Loucy (cell line): Measurements from ENCODE around the gene PCDHGA1.
A peak's percentile ranks its signal among the peaks of the same experiment; 100 is the strongest.

Experiments
- H2AFZ ChIP-seq: fragments of 200-600 bp; sonication (generic); 2 replicates; pipeline ENCODE4 v1.6.0; 2016; ENCODE audit warnings: antibody characterized with exemption, mild to moderate bottlenecking, low read length, moderate library complexity
- H3F3A ChIP-seq: fragments of 200-600 bp; 2 replicates; pipeline ENCODE4 v1.6.0; 2016; ENCODE audit warnings: antibody characterized with exemption, low read depth, mild to moderate bottlenecking
- H3K27me3 ChIP-seq: fragments of 200-600 bp; sonication (generic); 2 replicates; pipeline ENCODE4 v1.6.1; 2014; ENCODE audit warnings: low read length, mild to moderate bottlenecking; ENCODE audit not compliant: insufficient read depth, poor library complexity, severe bottlenecking
- H3K36me3 ChIP-seq: fragments of 200-600 bp; sonication (generic); 2 replicates; pipeline ENCODE4 v1.6.1; 2016; ENCODE audit warnings: low read length; ENCODE audit not compliant: insufficient read depth
- H3K4me1 ChIP-seq: fragments of 200-600 bp; sonication (generic); 2 replicates; pipeline ENCODE4 v1.5.1; 2014; ENCODE audit warnings: low read length, mild to moderate bottlenecking; ENCODE audit not compliant: insufficient read depth, poor library complexity, severe bottlenecking
- H3K4me2 ChIP-seq: fragments of 200-600 bp; sonication (generic); 2 replicates; pipeline ENCODE4 v1.6.0; 2014; ENCODE audit warnings: antibody characterized with exemption, low read length, low read depth, mild to moderate bottlenecking; ENCODE audit not compliant: poor library complexity, severe bottlenecking
- H3K4me3 ChIP-seq: fragments of 200-600 bp; sonication (generic); 2 replicates; pipeline ENCODE4 v1.5.1; 2014; ENCODE audit warnings: low read length, mild to moderate bottlenecking, mixed read lengths; ENCODE audit not compliant: poor library complexity, severe bottlenecking
- H3K79me2 ChIP-seq: fragments of 200-600 bp; sonication (generic); 2 replicates; pipeline ENCODE4 v1.6.1; 2014; ENCODE audit warnings: low read length; ENCODE audit not compliant: insufficient read depth
- H3K9ac ChIP-seq: fragments of 200-600 bp; sonication (generic); 2 replicates; pipeline ENCODE4 v1.6.0; 2014; ENCODE audit warnings: mild to moderate bottlenecking, low read depth, low read length, moderate library complexity; ENCODE audit not compliant: poor library complexity, severe bottlenecking
- H3K9me2 ChIP-seq: fragments of 200-600 bp; sonication (generic); replicated peaks from 2 replicates; pipeline ENCODE4 v1.6.1; 2016; ENCODE audit warnings: low read depth, low read length, mixed read lengths
- H3K9me3 ChIP-seq: fragments of 200-600 bp; sonication (generic); 2 replicates; pipeline ENCODE4 v1.6.1; 2014; ENCODE audit warnings: mild to moderate bottlenecking, antibody characterized with exemption, low read length, low read depth; ENCODE audit not compliant: insufficient read depth
- H4K20me1 ChIP-seq: fragments of 200-600 bp; sonication (generic); 2 replicates; pipeline ENCODE4 v1.6.0; 2014; ENCODE audit warnings: antibody characterized with exemption, low read length, mild to moderate bottlenecking; ENCODE audit not compliant: insufficient read depth, poor library complexity, severe bottlenecking
- EZH2phosphoT487 ChIP-seq: fragments of 200-600 bp; IDR thresholded peaks from 2 replicates; pipeline ENCODE4 v1.6.1; 2018; ENCODE audit warnings: antibody characterized with exemption, mild to moderate bottlenecking, moderate library complexity, borderline replicate concordance
- TF ChIP-seq, protein P1 (sequence below): fragments of 200-600 bp; sonication (generic); conservative IDR thresholded peaks from 2 replicates; pipeline ENCODE4 v1.5.1; 2014; ENCODE audit warnings: mild to moderate bottlenecking, antibody characterized with exemption, low read length

Gene PCDHGA1

DNA sequence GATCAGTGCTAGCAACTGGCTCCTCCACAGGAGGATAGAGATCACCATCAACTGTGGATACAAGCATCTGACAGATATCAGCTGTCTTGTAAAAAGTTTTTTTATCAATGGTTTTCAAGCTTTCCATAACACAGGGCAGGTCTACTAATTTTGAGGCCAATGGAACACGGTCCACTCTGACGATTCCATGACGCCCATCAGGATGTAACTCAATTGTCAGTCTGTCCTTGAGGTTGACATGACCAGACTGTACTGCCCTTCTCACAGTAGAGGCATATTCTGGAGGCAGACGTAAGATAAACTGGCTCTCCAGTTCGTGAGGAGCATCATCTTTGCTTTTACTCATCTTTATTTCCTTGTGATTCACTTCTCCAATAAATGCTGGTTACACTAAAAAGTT, 10.6 kb upstream of the PCDHGA1 start:
- TF ChIP-seq EZH2phosphoT487 = no peak
- TF ChIP-seq, protein P1, sequence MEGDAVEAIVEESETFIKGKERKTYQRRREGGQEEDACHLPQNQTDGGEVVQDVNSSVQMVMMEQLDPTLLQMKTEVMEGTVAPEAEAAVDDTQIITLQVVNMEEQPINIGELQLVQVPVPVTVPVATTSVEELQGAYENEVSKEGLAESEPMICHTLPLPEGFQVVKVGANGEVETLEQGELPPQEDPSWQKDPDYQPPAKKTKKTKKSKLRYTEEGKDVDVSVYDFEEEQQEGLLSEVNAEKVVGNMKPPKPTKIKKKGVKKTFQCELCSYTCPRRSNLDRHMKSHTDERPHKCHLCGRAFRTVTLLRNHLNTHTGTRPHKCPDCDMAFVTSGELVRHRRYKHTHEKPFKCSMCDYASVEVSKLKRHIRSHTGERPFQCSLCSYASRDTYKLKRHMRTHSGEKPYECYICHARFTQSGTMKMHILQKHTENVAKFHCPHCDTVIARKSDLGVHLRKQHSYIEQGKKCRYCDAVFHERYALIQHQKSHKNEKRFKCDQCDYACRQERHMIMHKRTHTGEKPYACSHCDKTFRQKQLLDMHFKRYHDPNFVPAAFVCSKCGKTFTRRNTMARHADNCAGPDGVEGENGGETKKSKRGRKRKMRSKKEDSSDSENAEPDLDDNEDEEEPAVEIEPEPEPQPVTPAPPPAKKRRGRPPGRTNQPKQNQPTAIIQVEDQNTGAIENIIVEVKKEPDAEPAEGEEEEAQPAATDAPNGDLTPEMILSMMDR = no peak
- no peaks in the 10 kb centered on the region for H3K9me2 ChIP-seq
- H3K36me3 ChIP-seq = no peaks in the 10 kb centered on the region
- peak overlapping the region; percentile 79 for H3K4me3 ChIP-seq
- H2AFZ ChIP-seq = no peak overlapping the region
- peak overlapping the region; percentile 39 for H3K4me2 ChIP-seq
- no peaks in the 10 kb centered on the region for H3K27me3 ChIP-seq
- no peaks in the 10 kb centered on the region for H4K20me1 ChIP-seq
- H3K9ac ChIP-seq = no peak overlapping the region
- H3K9me3 ChIP-seq = peaks cover 20% of the 10 kb centered on the region; the same call in 1 of the 2 replicates
- H3K79me2 ChIP-seq = peaks cover 13% of the 10 kb centered on the region
- H3K4me1 ChIP-seq = no peaks in the 10 kb centered on the region
- no peaks in the 10 kb centered on the region for H3F3A ChIP-seq

DNA sequence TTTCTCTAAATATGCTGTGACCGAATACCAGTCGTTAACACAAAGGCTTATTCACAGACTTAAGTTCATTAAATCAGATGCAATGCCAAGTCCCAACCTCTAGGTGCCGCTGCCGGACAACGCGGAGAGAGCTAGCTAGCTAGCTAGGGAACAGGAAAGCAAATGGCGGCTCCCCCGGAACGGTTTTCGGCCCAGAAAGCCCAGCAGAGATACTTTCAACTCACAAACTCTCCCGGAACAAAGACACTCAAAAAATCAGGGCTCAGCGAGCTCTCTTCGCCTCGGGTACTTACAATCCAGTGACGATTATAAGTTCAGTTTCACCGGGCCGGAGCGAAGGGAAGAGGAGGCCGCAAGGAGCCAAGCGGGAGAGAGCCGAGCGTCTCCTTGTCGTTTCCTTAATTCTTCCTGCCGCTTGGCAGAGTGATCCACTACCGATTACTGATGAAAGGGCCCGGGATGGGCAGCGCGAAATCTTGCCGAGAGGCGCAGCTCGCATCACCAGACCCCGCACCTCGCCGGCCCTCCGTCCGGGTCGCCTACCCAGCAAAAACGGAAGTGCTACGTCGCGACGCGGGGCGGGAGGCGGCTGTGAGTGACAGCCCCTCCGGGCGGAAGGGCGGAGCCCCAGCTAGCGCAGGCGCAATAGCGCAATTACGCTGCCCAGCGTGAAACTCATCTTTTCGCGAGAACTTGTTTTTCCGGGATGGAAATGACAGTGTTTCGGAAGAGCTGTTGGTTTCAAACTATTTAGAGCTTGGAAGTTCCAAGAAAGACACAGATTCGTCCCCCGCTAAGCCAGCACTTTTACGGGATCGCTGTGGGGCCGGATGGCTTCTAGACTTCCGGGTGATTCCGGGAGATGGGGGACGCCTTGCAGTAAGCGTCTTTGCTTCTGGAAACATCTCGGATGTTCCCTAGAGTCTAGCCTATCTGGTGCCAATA, 9.8 kb upstream of the PCDHGA1 start, which contains the start of gene TAF7:
TSS of gene TAF7 (minus strand) at position 560 of the 945 bp plus-strand sequence. CDS start 740 bp downstream, outside the sequence.
- H3F3A ChIP-seq = no peaks in the 10 kb centered on the region
- H3K4me2 ChIP-seq = peak within 1 kb of the TSS; percentile 39
- TF ChIP-seq, protein P1 = peak; percentile 87
- TF ChIP-seq EZH2phosphoT487 = no peak
- peak within 1 kb of the TSS; percentile 75 for H3K9ac ChIP-seq
- H2AFZ ChIP-seq = peak within 1 kb of the TSS; percentile 94
- no peaks in the 10 kb centered on the region for H3K27me3 ChIP-seq
- peaks cover 13% of the 10 kb centered on the region for H3K79me2 ChIP-seq
- H4K20me1 ChIP-seq = no peaks in the 10 kb centered on the region
- H3K4me3 ChIP-seq = peak within 1 kb of the TSS; percentile 79
- peaks cover 20% of the 10 kb centered on the region; the same call in 1 of the 2 replicates for H3K9me3 ChIP-seq
- no peaks in the 10 kb centered on the region for H3K4me1 ChIP-seq
- H3K36me3 ChIP-seq = no peaks in the 10 kb centered on the region
- no peaks in the 10 kb centered on the region for H3K9me2 ChIP-seq

DNA sequence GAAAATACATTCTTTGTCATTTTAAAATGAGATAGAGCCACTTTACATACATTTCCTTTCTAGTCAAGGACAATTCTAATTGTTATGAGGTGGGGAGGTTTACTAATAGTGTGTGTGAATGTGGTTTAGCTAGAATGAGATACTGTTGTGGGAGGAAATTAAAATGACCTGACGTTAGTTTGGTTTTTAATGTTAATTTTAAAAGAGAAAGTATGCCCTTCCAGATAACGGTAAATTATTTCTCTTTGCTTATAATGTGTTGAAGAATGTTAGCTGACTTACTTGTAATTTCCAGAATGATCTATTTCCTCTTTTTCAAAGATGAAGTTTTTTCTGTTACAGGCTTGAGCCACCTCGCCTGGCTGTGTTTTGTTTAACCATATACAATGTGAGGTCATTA, 8.1 kb upstream of the PCDHGA1 start:
- H3K4me1 ChIP-seq = no peaks in the 10 kb centered on the region
- no peak overlapping the region for H3K4me3 ChIP-seq
- H3K9ac ChIP-seq = no peak overlapping the region
- no peaks in the 10 kb centered on the region for H3K9me2 ChIP-seq
- H3K4me2 ChIP-seq = no peak overlapping the region
- no peaks in the 10 kb centered on the region for H3K27me3 ChIP-seq
- H2AFZ ChIP-seq = no peak overlapping the region
- H3F3A ChIP-seq = no peaks in the 10 kb centered on the region
- H3K79me2 ChIP-seq = peaks cover 13% of the 10 kb centered on the region
- H3K36me3 ChIP-seq = no peaks in the 10 kb centered on the region
- no peaks in the 10 kb centered on the region for H4K20me1 ChIP-seq
- TF ChIP-seq, protein P1 = no peak
- no peak for TF ChIP-seq EZH2phosphoT487
- peaks cover 17% of the 10 kb centered on the region; the same call in 1 of the 2 replicates for H3K9me3 ChIP-seq
